T-cell (primary cell): ENCODE data around the gene EOGT. TPM values are rescaled to one million over a fixed set of nuclear protein-coding genes. Genes with fewer than 3 reads are reported as not detected.
A peak's percentile ranks its signal among the peaks of the same experiment; 100 is the strongest.

ENCODE experiments used
- ATAC-seq, 4 experiments: fragments of 200-7000 bp in 3 of 4; fragments of 150-1000 bp in 1 of 4; cut with Tn5 transposase; replicated peaks in 1 of 4; 1 replicate in 3 of 4; 2 replicates in 1 of 4; pipeline ENCODE4 v1.10.0; 2021; ENCODE audit warnings: moderate library complexity in 3 of 4, mild to moderate bottlenecking in 2 of 4, moderate number of reproducible peaks in 1 of 4
- CTCF ChIA-PET, 2 donors: fragments of 300-600 bp; sonication (Branson Sonifier 250); formaldehyde crosslinking; loops; one replicate each; lab custom pipeline; 2022; ENCODE audit warnings: antibody characterized with exemption in 2 of 2; lab: Charles Lee
- POLR2A ChIA-PET, 2 donors: fragments of 300-600 bp; sonication (Branson Sonifier 250); formaldehyde crosslinking; loops; one replicate each; lab custom pipeline; 2022; ENCODE audit warnings: antibody characterized with exemption in 2 of 2; lab: Charles Lee
- DNase-seq, 35 experiments: peaks; one replicate each; pipeline versions ENCODE4 v3.0.0 to v3.0.0-alpha.2; 2013 to 2023
- H3K27ac ChIP-seq: one replicate; pipeline ENCODE4 v1.5.1; 2013; ENCODE audit warnings: low read length
- H3K27me3 ChIP-seq, 2 experiments: replicated peaks in 1 of 2; 1 replicate in 1 of 2; 2 replicates in 1 of 2; pipeline versions ENCODE4 v1.6.1 to v1.7.0; 2013; ENCODE audit warnings: low read length in 1 of 2, mixed read lengths in 1 of 2; ENCODE audit not compliant: control insufficient read depth in 2 of 2, insufficient read depth in 2 of 2; ENCODE audit errors: extremely low read depth in 1 of 2
- H3K36me3 ChIP-seq, 2 donors: 1 replicate in 1 of 2; 2 replicates in 1 of 2; pipeline versions ENCODE4 v1.6.1 to v1.7.0; 2013; ENCODE audit warnings: low read length in 1 of 2; ENCODE audit not compliant: control insufficient read depth in 2 of 2, insufficient read depth in 1 of 2; ENCODE audit errors: extremely low read depth in 1 of 2
- H3K4me1 ChIP-seq, 2 experiments: 1 replicate in 1 of 2; 2 replicates in 1 of 2; pipeline versions ENCODE4 v1.6.1 to v1.7.0; 2013; ENCODE audit warnings: low read length in 2 of 2, mixed read lengths in 1 of 2; ENCODE audit not compliant: insufficient read depth in 2 of 2, control insufficient read depth in 1 of 2; ENCODE audit errors: extremely low read depth in 1 of 2
- H3K4me3 ChIP-seq, 2 donors: 1 replicate in 1 of 2; 2 replicates in 1 of 2; pipeline versions ENCODE4 v1.5.1 to v1.7.0; 2013; ENCODE audit warnings: mild to moderate bottlenecking in 2 of 2, low read length in 1 of 2, moderate library complexity in 1 of 2; ENCODE audit not compliant: control insufficient read depth in 1 of 2; ENCODE audit errors: extremely low read depth in 1 of 2
- H3K9me3 ChIP-seq: 2 replicates; pipeline ENCODE4 v1.7.0; 2013
- H3K27ac Mint-ChIP-seq, 2 donors: one replicate each; pipeline ENCODE4 v1.8.0; 2020 to 2021; ENCODE audit warnings: mild to moderate bottlenecking in 2 of 2, mixed read lengths in 2 of 2
- H3K27me3 Mint-ChIP-seq, 2 donors: one replicate each; pipeline ENCODE4 v1.8.0; 2021 to 2022; ENCODE audit warnings: mixed read lengths in 2 of 2
- H3K36me3 Mint-ChIP-seq: one replicate; pipeline ENCODE4 v1.8.0; 2021; ENCODE audit warnings: mixed read lengths
- H3K4me1 Mint-ChIP-seq, 3 donors: one replicate each; pipeline ENCODE4 v1.8.0; 2020 to 2022; ENCODE audit warnings: mixed read lengths in 3 of 3, mild to moderate bottlenecking in 1 of 3
- H3K4me3 Mint-ChIP-seq, 3 donors: one replicate each; pipeline ENCODE4 v1.8.0; 2020 to 2022; ENCODE audit warnings: mild to moderate bottlenecking in 3 of 3, mixed read lengths in 3 of 3, moderate library complexity in 3 of 3
- H3K9me3 Mint-ChIP-seq, 3 donors: one replicate each; pipeline ENCODE4 v1.8.0; 2020 to 2022; ENCODE audit warnings: mixed read lengths in 3 of 3
- WGBS: methylation state at CpG from one replicate; pipeline ENCODE4 v1.1.5; 2013; ENCODE audit warnings: missing lambda C conversion rate; ENCODE audit not compliant: insufficient coverage; 5-methylcytosine and 5-hydroxymethylcytosine counted together
- total RNA-seq, 35 experiments: library from RNA in 6 of 35; stranded (reverse) in 6 of 35; fragments of 120-200 nt in 1 of 35; gene quantifications; one replicate each; pipeline versions ENCODE4 v1.2.1 to v1.2.4 and lab custom pipeline; 2013 to 2026

EOGT gene
- total RNA-seq, 5 donors from 2014 or later (not counting 1 experiment from before 2014, with no cell fraction given), result 14.0 to 18.2 (median 15.5) TPM

- Mint-ChIP-seq H3K27me3 (peaks cover 31 to 33% of the 10 kb centered on the region in 2 donors), H3K36me3 (no peaks in the 10 kb centered on the region), H3K9me3 (no peaks in the 10 kb centered on the region), H3K4me3 (no peak overlapping the region), H3K27ac (no peak overlapping the region), H3K4me1 (no peaks in the 10 kb centered on the region)
- ChIA-PET CTCF (no interaction called here), POLR2A (no interaction called here)
- H3K4me3 ChIP-seq, result no peak overlapping the region
- no peaks in the 10 kb centered on the region for H3K4me1 ChIP-seq
- no peaks in the 10 kb centered on the region for H3K36me3 ChIP-seq
- H3K9me3 ChIP-seq, result no peaks in the 10 kb centered on the region
- peaks cover 2 to 7% of the 10 kb centered on the region in 2 experiments for H3K27me3 ChIP-seq
- DNase-seq (no peak), ATAC-seq (no peak)
- 70% methylated on average over 2 of the region's 6 CpGs for WGBS
- no peak overlapping the region for H3K27ac ChIP-seq
Observed at GRCh38 chr3:68941055-68941454, 72.4 kb downstream of the EOGT start.

- ATAC-seq (no peak), DNase-seq (no peak)
- WGBS, result 73% methylated on average over 5 of the region's 6 CpGs
- Histone ChIP-seq H3K9me3 (no peaks in the 10 kb centered on the region), H3K27ac (no peak overlapping the region), H3K36me3 (no peaks in the 10 kb centered on the region), H3K4me3 (no peak overlapping the region), H3K4me1 (peaks cover 0 to 4% of the 10 kb centered on the region in 2 experiments), H3K27me3 (peaks cover 12 to 30% of the 10 kb centered on the region in 2 experiments)
- no peak overlapping the region for H3K27ac Mint-ChIP-seq
- POLR2A ChIA-PET, result interaction anchor here in 1 of 2 donors (0.6 kb wide), 1 partner anchor 1262 kb away, joined by 3 read pairs; no protein-coding TSS in a partner anchor
- H3K4me3 Mint-ChIP-seq, result no peak overlapping the region
- peaks cover 0 to 3% (median 2%) of the 10 kb centered on the region in 3 donors for H3K4me1 Mint-ChIP-seq
- CTCF ChIA-PET, result no interaction called here
- H3K9me3 Mint-ChIP-seq, result no peaks in the 10 kb centered on the region
- peaks cover 53 to 61% of the 10 kb centered on the region in 2 donors for H3K27me3 Mint-ChIP-seq
- H3K36me3 Mint-ChIP-seq, result no peaks in the 10 kb centered on the region
Observed at GRCh38 chr3:68936856-68937255, 76.6 kb downstream of the EOGT start.

GRCh38 chr3:68935778-68936177, 77.7 kb downstream of the EOGT start:
- H3K9me3 ChIP-seq, result no peaks in the 10 kb centered on the region
- H3K27ac ChIP-seq, result no peak overlapping the region
- no peaks in the 10 kb centered on the region for H3K36me3 Mint-ChIP-seq
- peaks cover 0 to 7% of the 10 kb centered on the region in 2 experiments for H3K4me1 ChIP-seq
- no peak overlapping the region for H3K4me3 Mint-ChIP-seq
- ATAC-seq (no peak), DNase-seq (no peak)
- no peak overlapping the region for H3K4me3 ChIP-seq
- no peak overlapping the region for H3K27ac Mint-ChIP-seq
- H3K27me3 Mint-ChIP-seq, result peaks cover 55 to 61% of the 10 kb centered on the region in 2 donors
- CTCF ChIA-PET, result no interaction called here
- peaks cover 22 to 30% of the 10 kb centered on the region in 2 experiments for H3K27me3 ChIP-seq
- H3K36me3 ChIP-seq, result no peaks in the 10 kb centered on the region
- WGBS, result no CpG with 5 or more reads among the region's 6 CpGs
- H3K4me1 Mint-ChIP-seq, result peaks cover 5 to 13% (median 10%) of the 10 kb centered on the region in 3 donors
- H3K9me3 Mint-ChIP-seq, result no peaks in the 10 kb centered on the region
- POLR2A ChIA-PET, result no interaction called here

- H3K4me1 ChIP-seq, result peaks cover 0 to 7% of the 10 kb centered on the region in 2 experiments
- ChIA-PET CTCF (no interaction called here), POLR2A (no interaction called here)
- H3K27ac ChIP-seq, result no peak overlapping the region
- H3K27me3 Mint-ChIP-seq, result peaks cover 65 to 66% of the 10 kb centered on the region in 2 donors
- no peaks in the 10 kb centered on the region for H3K36me3 Mint-ChIP-seq
- no peak overlapping the region for H3K4me3 ChIP-seq
- H3K4me3 Mint-ChIP-seq, result peak overlapping the region in 1 of 3 donors; percentile 47
- H3K4me1 Mint-ChIP-seq, result peaks cover 6 to 13% (median 10%) of the 10 kb centered on the region in 3 donors
- ATAC-seq, result no peak
- no peaks in the 10 kb centered on the region for H3K36me3 ChIP-seq
- no peaks in the 10 kb centered on the region for H3K9me3 Mint-ChIP-seq
- no peak overlapping the region for H3K27ac Mint-ChIP-seq
- DNase-seq, result no peak
- peaks cover 24 to 42% of the 10 kb centered on the region in 2 experiments for H3K27me3 ChIP-seq
- no peaks in the 10 kb centered on the region for H3K9me3 ChIP-seq
- WGBS, result 11% methylated on average over 34 of the region's 41 CpGs
Observed at GRCh38 chr3:68931406-68932149, 81.9 kb downstream of the EOGT start.

Other genes with a start within 250 kb of the EOGT start
- gene TAFA4, start 81.1 kb downstream of the EOGT start, total RNA-seq, result not detected
- 10 to 100 TPM; 39.9 to 80.4 (median 46.1) TPM for gene TMF1, start 38.6 kb upstream of the EOGT start, total RNA-seq
- gene UBA3, start 66.7 kb upstream of the EOGT start, total RNA-seq, result 10 to 100 TPM; 62.7 to 83.1 (median 73.2) TPM
- gene ARL6IP5, start 71.3 kb upstream of the EOGT start, total RNA-seq, result 100 to 1,000 TPM; 106 to 135 (median 127) TPM
- gene LMOD3, start 108.9 kb upstream of the EOGT start, total RNA-seq, result not detected